HL-60/S4 (cell line): ENCODE data around the gene KIFBP.
"Not testable (repeated sequence)": the region's sequence is repeated elsewhere in the genome, so short reads cannot be mapped to it uniquely, and the experiment has no call there.

Experiments
- in situ Hi-C: fragments of 300-500 bp; cut with MboI; formaldehyde crosslinking; loops from 2 replicates; pipeline ENCODE4 v1.14.3; 2022; ENCODE audit warnings: low sequenced_read_pairs

KIFBP gene, protein sequence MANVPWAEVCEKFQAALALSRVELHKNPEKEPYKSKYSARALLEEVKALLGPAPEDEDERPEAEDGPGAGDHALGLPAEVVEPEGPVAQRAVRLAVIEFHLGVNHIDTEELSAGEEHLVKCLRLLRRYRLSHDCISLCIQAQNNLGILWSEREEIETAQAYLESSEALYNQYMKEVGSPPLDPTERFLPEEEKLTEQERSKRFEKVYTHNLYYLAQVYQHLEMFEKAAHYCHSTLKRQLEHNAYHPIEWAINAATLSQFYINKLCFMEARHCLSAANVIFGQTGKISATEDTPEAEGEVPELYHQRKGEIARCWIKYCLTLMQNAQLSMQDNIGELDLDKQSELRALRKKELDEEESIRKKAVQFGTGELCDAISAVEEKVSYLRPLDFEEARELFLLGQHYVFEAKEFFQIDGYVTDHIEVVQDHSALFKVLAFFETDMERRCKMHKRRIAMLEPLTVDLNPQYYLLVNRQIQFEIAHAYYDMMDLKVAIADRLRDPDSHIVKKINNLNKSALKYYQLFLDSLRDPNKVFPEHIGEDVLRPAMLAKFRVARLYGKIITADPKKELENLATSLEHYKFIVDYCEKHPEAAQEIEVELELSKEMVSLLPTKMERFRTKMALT

DNA sequence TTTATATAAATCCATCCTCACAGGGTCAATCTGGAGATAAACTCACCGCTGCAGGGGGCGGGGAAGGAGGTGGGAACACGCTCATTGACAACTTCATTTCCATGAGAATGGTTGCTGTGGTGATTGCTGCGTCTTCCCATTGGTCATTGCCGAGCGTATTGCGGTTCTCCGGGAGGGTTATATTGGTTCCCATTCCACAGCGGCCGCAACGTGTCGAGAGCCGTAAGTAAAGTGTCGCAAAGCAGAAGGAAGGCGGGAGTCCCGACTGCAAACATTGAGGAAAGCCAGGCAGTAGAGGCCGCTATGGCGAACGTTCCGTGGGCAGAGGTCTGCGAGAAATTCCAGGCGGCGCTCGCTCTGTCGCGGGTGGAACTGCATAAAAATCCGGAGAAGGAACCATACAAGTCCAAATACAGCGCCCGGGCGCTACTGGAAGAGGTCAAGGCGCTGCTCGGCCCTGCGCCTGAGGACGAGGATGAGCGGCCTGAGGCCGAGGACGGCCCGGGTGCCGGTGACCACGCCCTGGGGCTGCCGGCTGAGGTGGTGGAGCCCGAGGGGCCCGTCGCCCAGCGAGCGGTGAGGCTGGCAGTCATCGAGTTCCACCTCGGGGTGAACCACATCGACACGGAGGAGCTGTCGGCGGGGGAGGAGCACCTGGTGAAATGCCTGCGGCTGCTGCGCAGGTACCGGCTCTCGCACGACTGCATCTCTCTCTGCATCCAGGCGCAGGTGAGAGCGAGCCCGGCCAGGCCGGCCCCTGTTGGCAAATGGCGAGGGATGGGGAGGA is at the start of gene KIFBP:
Gene KIFBP (plus strand): TSS at position 274 of the 787 bp plus-strand sequence. CDS start 30 bp downstream, at position 304.
- in situ Hi-C loops = no loop called here

DNA sequence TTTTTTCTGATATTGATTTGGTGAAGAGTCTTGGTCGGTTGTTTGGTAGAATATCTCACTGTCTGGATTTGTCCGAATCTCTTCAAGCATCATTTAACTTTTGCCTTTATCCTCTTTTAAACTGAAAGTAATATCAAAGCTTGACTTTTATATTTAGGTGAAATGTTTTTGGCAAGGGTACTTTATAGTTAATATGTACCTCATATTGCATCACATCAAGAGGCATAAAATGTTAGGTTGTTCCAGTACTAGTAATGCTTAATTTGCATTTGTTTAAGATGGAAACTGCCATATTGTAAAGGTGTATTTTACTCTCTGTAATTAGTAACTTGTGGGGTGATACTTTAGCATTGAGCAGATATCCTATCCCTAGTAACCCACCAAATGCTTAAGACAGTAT is 49.7 kb upstream of the KIFBP start:
- in situ Hi-C loops = no loop called here

DNA sequence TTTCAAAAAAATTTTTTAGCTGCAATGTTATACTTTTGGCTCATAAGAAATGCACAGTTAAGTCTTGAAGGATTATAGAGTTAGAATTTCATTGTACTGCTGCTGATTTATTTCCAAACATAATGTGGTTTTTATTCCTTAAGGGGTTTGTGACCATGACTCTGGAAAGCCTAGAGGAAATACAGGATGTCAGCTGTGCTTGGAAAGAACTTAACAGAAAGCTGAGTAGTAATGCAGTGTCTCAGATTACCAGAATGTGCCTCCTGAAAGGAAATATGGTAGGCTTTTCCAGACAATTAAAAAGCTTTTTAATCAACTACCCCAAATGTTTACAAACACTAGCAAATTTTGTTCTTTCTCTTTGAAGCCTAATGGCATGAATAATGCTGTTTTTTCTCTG is 47.7 kb upstream of the KIFBP start:
- in situ Hi-C loops = not testable (repeated sequence)

GRCh38 chr10:68950598-68950997 is 38.0 kb upstream of the KIFBP start:
- in situ Hi-C loops = no loop called here

DNA sequence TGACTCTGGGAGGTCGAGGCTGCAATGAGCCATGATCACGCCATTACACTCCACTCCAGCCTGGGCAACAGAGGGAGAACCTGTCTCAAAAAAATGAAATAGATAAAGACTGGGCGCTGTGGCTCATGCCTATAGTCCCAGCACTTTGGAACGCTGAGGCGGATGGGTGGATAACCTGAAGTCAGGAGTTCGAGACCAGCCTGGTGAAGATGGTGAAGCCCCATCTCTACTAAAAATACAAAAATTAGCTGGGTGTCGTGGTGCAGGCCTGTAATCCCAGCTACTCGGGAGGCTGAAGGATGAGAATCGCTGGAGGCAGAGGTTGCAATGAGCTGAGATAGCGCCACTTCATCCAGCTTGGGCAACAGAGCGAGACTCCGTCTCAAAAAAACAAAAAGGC is 33.7 kb upstream of the KIFBP start:
- in situ Hi-C loops = no loop called here

DNA sequence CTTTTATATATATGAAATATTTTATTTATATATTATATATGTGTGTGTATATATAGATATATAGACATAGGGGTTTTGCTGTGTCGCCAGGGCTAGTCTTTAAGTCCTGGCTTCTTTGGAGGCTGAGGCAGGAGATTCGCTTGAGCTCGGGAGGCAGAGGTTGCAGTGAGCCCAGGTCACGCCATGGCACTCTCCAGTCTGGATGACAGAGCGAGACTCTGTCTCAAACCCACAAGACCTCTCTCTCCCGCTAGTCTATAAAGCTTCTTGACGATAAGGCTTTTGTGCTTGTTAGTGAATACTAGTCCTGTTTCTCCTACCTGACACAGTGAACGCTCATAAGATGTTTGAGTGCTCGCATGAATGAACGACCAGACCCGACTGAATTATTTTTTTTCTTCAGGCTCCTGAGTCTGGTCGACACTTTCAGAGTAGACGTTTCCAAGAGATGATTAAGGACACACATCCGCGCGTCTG is 33.2 kb upstream of the KIFBP start:
- in situ Hi-C loops = no loop called here

GRCh38 chr10:68955832-68956532 is 32.6 kb upstream of the KIFBP start, which contains the start of gene DDX21:
Gene DDX21, plus strand, starts transcription at chr10:68956170. Its CDS starts 56 bp downstream, at chr10:68956226.
- in situ Hi-C loops = no loop called here

GRCh38 chr10:68957284-68957615 is 31.4 kb upstream of the KIFBP start:
- in situ Hi-C loops = no loop called here

- in situ Hi-C loops = no loop called here
These were observed 30.9 kb upstream of the KIFBP start for GRCh38 chr10:68957654-68958053.

DNA sequence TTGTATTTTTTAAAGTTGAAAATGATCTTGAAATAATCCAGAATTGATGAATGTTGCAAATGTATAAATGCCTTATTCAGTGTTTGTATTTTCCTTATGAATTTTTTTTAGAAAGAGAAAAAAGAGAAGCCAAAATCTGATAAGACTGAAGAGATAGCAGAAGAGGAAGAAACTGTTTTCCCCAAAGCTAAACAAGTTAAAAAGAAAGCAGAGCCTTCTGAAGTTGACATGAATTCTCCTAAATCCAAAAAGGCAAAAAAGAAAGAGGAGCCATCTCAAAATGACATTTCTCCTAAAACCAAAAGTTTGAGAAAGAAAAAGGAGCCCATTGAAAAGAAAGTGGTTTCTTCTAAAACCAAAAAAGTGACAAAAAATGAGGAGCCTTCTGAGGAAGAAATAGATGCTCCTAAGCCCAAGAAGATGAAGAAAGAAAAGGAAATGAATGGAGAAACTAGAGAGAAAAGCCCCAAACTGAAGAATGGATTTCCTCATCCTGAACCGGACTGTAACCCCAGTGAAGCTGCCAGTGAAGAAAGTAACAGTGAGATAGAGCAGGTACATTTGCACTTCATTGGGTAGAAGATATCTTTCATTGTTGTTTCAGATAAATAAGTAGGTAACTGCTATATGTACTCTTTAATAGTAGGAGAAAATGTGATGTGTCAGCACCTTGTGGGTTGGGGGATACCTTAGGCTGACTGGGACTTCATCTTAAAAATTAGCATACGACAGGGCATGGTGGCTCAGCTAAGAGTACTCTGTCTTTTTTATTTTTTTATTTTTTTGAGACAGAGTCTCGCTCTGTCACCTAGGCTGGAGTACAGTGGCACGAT is 28.7 kb upstream of the KIFBP start:
- in situ Hi-C loops = no loop called here

DNA sequence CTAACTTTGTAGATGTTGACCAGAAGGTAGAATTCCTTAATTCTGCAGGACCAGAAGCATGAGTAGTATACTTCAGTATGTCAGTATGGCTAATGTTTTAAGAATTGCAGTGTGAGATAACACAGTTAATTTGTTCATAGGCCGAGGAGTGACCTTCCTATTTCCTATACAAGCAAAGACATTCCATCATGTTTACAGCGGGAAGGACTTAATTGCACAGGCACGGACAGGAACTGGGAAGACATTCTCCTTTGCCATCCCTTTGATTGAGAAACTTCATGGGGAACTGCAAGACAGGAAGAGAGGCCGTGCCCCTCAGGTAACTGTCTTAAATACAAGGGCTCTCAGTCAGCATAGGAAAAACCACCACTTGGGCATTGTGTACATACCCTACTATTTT is 25.5 kb upstream of the KIFBP start:
- in situ Hi-C loops = no loop called here

- in situ Hi-C loops = loop anchor here (10.0 kb wide), 1 partner anchor 219 kb away; no protein-coding TSS in a partner anchor
These were observed 14.6 kb upstream of the KIFBP start for GRCh38 chr10:68973975-68974374.

DNA sequence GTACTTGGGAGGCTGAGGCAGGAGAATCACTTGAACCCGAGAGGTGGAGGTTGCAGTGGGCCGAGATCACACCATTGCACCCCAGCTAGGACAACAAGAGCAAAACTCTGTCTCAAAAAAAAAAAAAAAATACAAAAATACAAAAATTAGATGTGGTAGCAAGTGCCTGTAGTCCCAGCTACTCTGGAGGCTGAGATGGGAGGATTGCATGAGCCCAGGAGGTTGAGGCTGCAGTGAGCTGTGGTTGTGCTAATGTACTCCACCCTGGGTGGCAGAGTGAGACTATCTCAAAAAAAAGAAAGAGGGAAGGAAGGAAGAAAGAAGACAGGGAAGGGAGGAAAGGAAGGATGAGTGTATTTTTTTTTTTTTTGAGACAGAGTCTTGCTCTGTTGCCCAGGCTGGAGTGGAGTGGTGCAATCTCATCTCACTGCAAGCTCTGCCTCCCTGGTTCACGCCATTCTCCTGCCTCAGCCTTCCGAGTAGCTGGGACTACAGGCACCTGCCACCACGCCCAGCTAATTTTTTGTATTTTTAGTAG is 12.6 kb upstream of the KIFBP start:
- in situ Hi-C loops = loop anchor here (10.0 kb wide), 1 partner anchor 221 kb away; no protein-coding TSS in a partner anchor

- in situ Hi-C loops = loop anchor here (10.0 kb wide), 1 partner anchor 225 kb away; no protein-coding TSS in a partner anchor
These were observed 8.9 kb upstream of the KIFBP start for GRCh38 chr10:68979738-68980137.

GRCh38 chr10:68981074-68981473 is 7.5 kb upstream of the KIFBP start:
- in situ Hi-C loops = no loop called here

- in situ Hi-C loops = no loop called here
These were observed 6.2 kb upstream of the KIFBP start for GRCh38 chr10:68982389-68982788.

DNA sequence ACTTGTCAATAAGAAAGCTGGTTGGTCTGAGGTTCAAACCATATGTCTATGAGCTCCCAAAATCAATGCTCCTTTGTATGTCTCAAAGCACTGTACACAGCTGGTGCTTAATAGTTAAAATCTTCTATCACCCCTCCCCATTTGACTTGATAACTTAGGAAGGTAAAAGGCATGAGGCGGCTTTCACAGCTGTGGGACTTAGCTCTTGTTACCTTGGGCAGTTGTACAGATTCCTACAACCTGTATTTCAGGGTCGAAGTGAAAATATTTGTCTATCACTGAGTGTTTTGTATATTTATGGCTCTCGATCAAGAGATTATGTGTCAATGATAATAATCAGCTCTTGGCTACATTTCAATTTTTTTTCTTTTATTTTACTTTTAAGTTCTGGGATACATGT is 992 bp upstream of the KIFBP start:
- in situ Hi-C loops = no loop called here

GRCh38 chr10:68989317-68989990 is 851 bp downstream of the KIFBP start:
- in situ Hi-C loops = no loop called here
